ENCODE data around the gene EDC4. TPM values are rescaled to one million over a fixed set of nuclear protein-coding genes. Genes with fewer than 3 reads are reported as not detected.

EDC4 gene
- total and polyA plus RNA-seq, 2 of the 13 experiments (the other 11 are each of a cell fraction or from before 2014, with no cell fraction given) = 51.4 to 59.1 TPM

DNA sequence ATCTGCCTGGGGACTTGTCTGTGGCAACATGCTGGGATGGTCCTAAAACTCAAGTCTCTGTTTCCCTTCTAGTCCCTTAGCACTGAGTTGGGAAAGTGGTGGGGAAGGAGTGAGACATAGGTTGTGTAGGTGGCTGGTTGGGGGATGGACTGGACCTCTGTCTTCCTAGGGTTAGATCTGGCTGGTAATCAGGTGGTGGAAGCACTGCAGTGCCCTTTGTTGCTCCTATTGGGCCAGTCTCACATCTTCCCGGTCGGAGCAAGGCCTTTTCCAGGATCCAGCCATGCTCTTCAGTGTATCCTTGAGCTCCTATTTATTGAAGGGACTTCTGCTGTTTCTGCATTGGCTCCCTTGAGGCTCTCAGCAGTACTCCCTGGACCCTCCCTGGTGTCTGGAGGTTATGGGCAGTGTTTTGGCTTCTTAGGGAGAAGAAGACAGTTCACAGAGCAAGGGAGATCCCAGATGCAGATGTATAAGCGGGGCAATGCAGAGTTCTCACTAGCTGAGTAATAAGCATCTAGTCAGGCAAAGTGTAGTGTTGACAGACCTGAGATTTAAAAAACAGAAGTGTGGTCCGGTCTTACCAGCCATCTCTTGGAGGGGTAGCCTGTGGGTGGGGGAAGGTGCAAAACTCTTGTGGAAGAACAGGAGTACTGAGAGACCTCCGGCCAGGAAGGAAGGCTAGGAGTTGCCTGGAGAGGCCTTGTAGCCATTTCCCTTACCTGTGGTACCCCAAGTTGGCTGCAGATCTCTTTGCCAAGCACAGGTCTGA is 27.4 kb upstream of the EDC4 start (continued):
- TF ChIP-seq, protein P1, sequence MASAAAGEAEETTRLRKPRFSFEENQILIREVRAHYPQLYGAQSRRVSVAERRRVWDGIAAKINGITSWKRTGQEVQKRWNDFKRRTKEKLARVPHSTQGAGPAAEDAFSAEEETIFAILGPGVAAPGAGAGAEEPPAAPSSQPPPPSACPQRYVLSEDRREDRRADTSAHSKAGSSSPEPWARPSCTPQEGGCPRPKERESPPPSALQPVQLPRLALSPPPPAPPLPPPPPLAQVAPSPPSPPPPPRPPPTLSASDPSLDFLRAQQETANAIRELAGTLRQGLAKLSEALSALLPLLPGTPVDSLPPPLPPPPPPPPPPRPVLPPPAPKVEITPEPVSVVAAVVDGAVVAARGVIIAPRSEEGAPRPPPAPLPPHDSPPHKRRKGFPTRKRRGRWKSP (CRISPR knock-in tag; IDR thresholded peaks at IDR 0.05) = 0 out of 2 replicates have a peak, but pooled peaks have one; percentile 34
- TF ChIP-seq, protein P2, sequence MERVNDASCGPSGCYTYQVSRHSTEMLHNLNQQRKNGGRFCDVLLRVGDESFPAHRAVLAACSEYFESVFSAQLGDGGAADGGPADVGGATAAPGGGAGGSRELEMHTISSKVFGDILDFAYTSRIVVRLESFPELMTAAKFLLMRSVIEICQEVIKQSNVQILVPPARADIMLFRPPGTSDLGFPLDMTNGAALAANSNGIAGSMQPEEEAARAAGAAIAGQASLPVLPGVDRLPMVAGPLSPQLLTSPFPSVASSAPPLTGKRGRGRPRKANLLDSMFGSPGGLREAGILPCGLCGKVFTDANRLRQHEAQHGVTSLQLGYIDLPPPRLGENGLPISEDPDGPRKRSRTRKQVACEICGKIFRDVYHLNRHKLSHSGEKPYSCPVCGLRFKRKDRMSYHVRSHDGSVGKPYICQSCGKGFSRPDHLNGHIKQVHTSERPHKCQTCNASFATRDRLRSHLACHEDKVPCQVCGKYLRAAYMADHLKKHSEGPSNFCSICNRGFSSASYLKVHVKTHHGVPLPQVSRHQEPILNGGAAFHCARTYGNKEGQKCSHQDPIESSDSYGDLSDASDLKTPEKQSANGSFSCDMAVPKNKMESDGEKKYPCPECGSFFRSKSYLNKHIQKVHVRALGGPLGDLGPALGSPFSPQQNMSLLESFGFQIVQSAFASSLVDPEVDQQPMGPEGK (CRISPR knock-in tag; IDR thresholded peaks at IDR 0.05) = no peak
- TF ChIP-seq FOSL2 (CRISPR knock-in tag; IDR thresholded peaks at IDR 0.05) (no peak), ZNF678 (CRISPR knock-in tag; IDR thresholded peaks at IDR 0.05) (0 out of 2 replicates have a peak, but pooled peaks have one; percentile 47), MYNN (CRISPR knock-in tag; IDR thresholded peaks at IDR 0.05; ENCODE audit: low read depth) (no peak), ZNF567 (CRISPR knock-in tag; IDR thresholded peaks at IDR 0.05; ENCODE audit: borderline replicate concordance) (0 out of 2 replicates have a peak, but pooled peaks have one; percentile 51), CHD4 (IDR thresholded peaks at IDR 0.05; ENCODE audit: borderline replicate concordance, low read length) (no peak), ZNF17 (CRISPR knock-in tag; IDR thresholded peaks at IDR 0.05) (no peak), KDM5A (IDR thresholded peaks at IDR 0.05; ENCODE audit: borderline replicate concordance, low read length) (no peak), PHF21A (CRISPR knock-in tag; IDR thresholded peaks at IDR 0.05) (no peak), ZNF382 (CRISPR knock-in tag; IDR thresholded peaks at IDR 0.05; ENCODE audit: borderline replicate concordance) (no peak), ZNF432 (CRISPR knock-in tag; IDR thresholded peaks at IDR 0.05; ENCODE audit: borderline replicate concordance) (no peak), SP140L (CRISPR knock-in tag; IDR thresholded peaks at IDR 0.05; ENCODE audit: borderline replicate concordance) (no peak), HIVEP1 (CRISPR knock-in tag; IDR thresholded peaks at IDR 0.05) (peak; percentile 67; the same call in 1 of the 2 replicates), ZC3H13 (CRISPR knock-in tag; IDR thresholded peaks at IDR 0.05) (peak; percentile 90), ZNF510 (CRISPR knock-in tag; IDR thresholded peaks at IDR 0.05; ENCODE audit: low read depth) (peak; percentile 18; the same call in 1 of the 2 replicates), MEIS1 (CRISPR knock-in tag; IDR thresholded peaks at IDR 0.05; ENCODE audit: borderline replicate concordance) (no peak), MAFG (CRISPR knock-in tag; IDR thresholded peaks at IDR 0.05) (no peak), SAP130 (CRISPR knock-in tag; IDR thresholded peaks at IDR 0.05; ENCODE audit: low read depth) (no peak), ZNF749 (CRISPR knock-in tag; IDR thresholded peaks at IDR 0.05; ENCODE audit: borderline replicate concordance) (0 out of 2 replicates have a peak, but pooled peaks have one; percentile 9), ZNF143 (CRISPR knock-in tag; IDR thresholded peaks at IDR 0.05) (no peak), SIN3B (IDR thresholded peaks at IDR 0.05; ENCODE audit: low read length) (no peak)
- TF ChIP-seq, protein P3, sequence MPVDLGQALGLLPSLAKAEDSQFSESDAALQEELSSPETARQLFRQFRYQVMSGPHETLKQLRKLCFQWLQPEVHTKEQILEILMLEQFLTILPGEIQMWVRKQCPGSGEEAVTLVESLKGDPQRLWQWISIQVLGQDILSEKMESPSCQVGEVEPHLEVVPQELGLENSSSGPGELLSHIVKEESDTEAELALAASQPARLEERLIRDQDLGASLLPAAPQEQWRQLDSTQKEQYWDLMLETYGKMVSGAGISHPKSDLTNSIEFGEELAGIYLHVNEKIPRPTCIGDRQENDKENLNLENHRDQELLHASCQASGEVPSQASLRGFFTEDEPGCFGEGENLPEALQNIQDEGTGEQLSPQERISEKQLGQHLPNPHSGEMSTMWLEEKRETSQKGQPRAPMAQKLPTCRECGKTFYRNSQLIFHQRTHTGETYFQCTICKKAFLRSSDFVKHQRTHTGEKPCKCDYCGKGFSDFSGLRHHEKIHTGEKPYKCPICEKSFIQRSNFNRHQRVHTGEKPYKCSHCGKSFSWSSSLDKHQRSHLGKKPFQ (CRISPR knock-in tag; IDR thresholded peaks at IDR 0.05; ENCODE audit: insufficient replicate concordance) = peak; percentile 11
- TF ChIP-seq, protein P4, sequence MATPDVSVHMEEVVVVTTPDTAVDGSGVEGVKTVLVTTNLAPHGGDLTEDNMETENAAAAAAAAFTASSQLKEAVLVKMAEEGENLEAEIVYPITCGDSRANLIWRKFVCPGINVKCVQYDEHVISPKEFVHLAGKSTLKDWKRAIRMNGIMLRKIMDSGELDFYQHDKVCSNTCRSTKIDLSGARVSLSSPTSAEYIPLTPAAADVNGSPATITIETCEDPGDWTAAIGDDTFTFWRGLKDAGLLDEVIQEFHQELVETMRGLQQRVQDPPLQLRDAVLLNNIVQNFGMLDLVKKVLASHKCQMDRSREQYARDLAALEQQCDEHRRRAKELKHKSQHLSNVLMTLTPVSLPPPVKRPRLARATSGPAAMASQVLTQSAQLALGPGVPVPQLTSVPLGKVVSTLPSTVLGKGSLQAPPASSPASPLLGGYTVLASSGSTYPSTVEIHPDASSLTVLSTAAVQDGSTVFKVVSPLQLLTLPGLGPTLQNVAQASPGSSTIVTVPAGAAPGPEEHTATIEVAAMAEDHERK (CRISPR knock-in tag; IDR thresholded peaks at IDR 0.05; ENCODE audit: low read depth) = no peak
